HepG2 (cell line): ENCODE data around the gene SBNO2. TPM values are rescaled to one million over a fixed set of nuclear protein-coding genes. Genes with fewer than 3 reads are reported as not detected.

Source experiments
- ATF6 ChIP-seq: sonication (generic); formaldehyde crosslinking; conservative IDR thresholded peaks from 2 replicates; pipeline ENCODE4 v1.4.0; 2020; ENCODE audit warnings: missing genetic modification reagents
- BRD4 ChIP-seq: sonication (generic); formaldehyde crosslinking; IDR thresholded peaks from 2 replicates; pipeline ENCODE4 v1.4.0; 2020; ENCODE audit warnings: missing genetic modification reagents
- GMEB2 ChIP-seq: IDR thresholded peaks from 2 replicates; pipeline ENCODE4 v1.6.1; 2016; ENCODE audit warnings: missing biosample characterization, missing genetic modification reagents, low read depth
- MAFG ChIP-seq: sonication (generic); formaldehyde crosslinking; IDR thresholded peaks from 2 replicates; pipeline ENCODE4 v1.5.1; 2020; ENCODE audit warnings: mild to moderate bottlenecking, missing genetic modification reagents
- NFKB2 ChIP-seq: sonication (generic); formaldehyde crosslinking; IDR thresholded peaks from 2 replicates; pipeline ENCODE4 v1.4.0; 2020; ENCODE audit warnings: missing genetic modification reagents, borderline replicate concordance
- PRDM15 ChIP-seq: sonication (generic); formaldehyde crosslinking; IDR thresholded peaks from 2 replicates; pipeline ENCODE4 v1.4.0; 2020; ENCODE audit warnings: missing genetic modification reagents
- SP1 ChIP-seq, 2 experiments: fragments of 450-650 bp in 1 of 2; sonication (generic) in 1 of 2; formaldehyde crosslinking in 1 of 2; IDR thresholded peaks; 2 replicates each; pipeline versions ENCODE4 v1.4.0 to v1.6.1; 2016 to 2020; ENCODE audit warnings: missing genetic modification reagents in 1 of 2
- THAP7 ChIP-seq: sonication (generic); formaldehyde crosslinking; IDR thresholded peaks from 2 replicates; pipeline ENCODE4 v1.8.1; 2023; ENCODE audit warnings: mild to moderate bottlenecking, missing genetic modification reagents
- ZNF362 ChIP-seq: sonication (generic); formaldehyde crosslinking; IDR thresholded peaks from 2 replicates; pipeline ENCODE4 v1.4.0; 2020; ENCODE audit warnings: missing genetic modification reagents, mild to moderate bottlenecking, borderline replicate concordance
- ZNF441 ChIP-seq: sonication (generic); formaldehyde crosslinking; IDR thresholded peaks from 2 replicates; pipeline ENCODE4 v1.7.0; 2021; ENCODE audit warnings: missing genetic modification reagents, borderline replicate concordance
- ZNF547 ChIP-seq: sonication (generic); formaldehyde crosslinking; IDR thresholded peaks from 2 replicates; pipeline ENCODE4 v1.5.1; 2020; ENCODE audit warnings: mild to moderate bottlenecking, missing genetic modification reagents
- ZNF609 ChIP-seq: sonication (generic); formaldehyde crosslinking; IDR thresholded peaks from 2 replicates; pipeline ENCODE4 v1.4.0; 2020; ENCODE audit warnings: mild to moderate bottlenecking, missing genetic modification reagents, borderline replicate concordance
- ZNF670 ChIP-seq: sonication (generic); formaldehyde crosslinking; IDR thresholded peaks from 2 replicates; pipeline ENCODE4 v1.8.0; 2022; ENCODE audit warnings: mild to moderate bottlenecking, missing genetic modification reagents, borderline replicate concordance
- polyA plus RNA-seq, 8 experiments: library from polyadenylated mRNA; depleted of rRNA in 3 of 8; stranded (reverse) in 7 of 8; unstranded in 1 of 8; fragments of >200 nt; fragmentation: Illumina TruSeq in 4 of 8; extraction: Trizol in 4 of 8; gene quantifications; 2 replicates each; pipeline versions ENCODE4 v1.2.1 to v1.2.3, GENCODE V29; 2011 to 2016; ENCODE audit warnings: low read depth in 4 of 8, missing spikeins in 1 of 8, mixed read lengths in 1 of 8; ENCODE audit not compliant: insufficient read depth in 1 of 8
- total RNA-seq, 5 experiments: library from RNA; depleted of rRNA; stranded (reverse); fragments of >200 nt; fragmentation: Illumina TruSeq; extraction: Trizol; gene quantifications; 2 replicates each; pipeline ENCODE4 v1.2.3, GENCODE V29; 2016; ENCODE audit warnings: low read depth in 1 of 5

The SBNO2 gene
- total and polyA plus RNA-seq, 2 of the 13 experiments (the other 11 are each of a cell fraction or from before 2014, with no cell fraction given) = 8.6 to 10.4 TPM

- TF ChIP-seq ZNF609 (no peak), ZNF362 (CRISPR knock-in tag) (no peak), GMEB2 (CRISPR knock-in tag) (no peak), SP1 (IDR thresholded peaks at IDR 0.05) (no peak), SP1 (CRISPR knock-in tag; IDR thresholded peaks at IDR 0.05) (peak; percentile 91), THAP7 (CRISPR knock-in tag) (no peak), ZNF670 (peak; percentile 49; the same call in 1 of the 2 replicates), NFKB2 (CRISPR knock-in tag) (no peak; the same call in 1 of the 2 replicates), ZNF547 (CRISPR knock-in tag) (peak; percentile 52; the same call in 1 of the 2 replicates), BRD4 (CRISPR knock-in tag) (no peak), MAFG (no peak), ATF6 (no peak), ZNF441 (CRISPR knock-in tag) (no peak), PRDM15 (no peak)
These were observed 78.9 kb downstream of the SBNO2 start, which contains the start of gene POLR2E (continued) for GRCh38 chr19:1094978-1095701.
